ENCODE results near the gene C10orf105.

DNA sequence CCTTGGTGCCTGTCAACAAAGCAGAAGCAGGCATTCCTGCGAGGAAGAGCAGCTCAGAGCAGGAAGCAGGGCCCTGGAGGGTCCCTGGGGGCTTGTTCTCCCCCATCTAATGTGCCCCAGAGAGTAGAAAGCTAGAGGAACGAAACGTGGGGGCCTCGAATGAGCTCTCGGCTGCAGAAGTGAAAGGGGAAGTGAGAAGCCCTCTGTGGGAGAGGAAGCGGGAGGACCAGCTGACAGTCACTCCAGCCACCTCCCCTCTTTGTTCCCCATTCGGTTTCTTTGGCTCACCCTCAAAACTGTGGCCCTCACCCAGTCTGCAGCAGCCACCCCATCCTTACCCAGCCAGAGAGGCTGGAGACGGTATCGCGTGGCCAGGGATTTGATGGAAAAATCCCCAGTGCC lies 25.0 kb downstream of the C10orf105 start:
- TF ChIP-seq CTCF (IDR thresholded peaks at IDR 0.05) (no peak), POLR2A (IDR thresholded peaks at IDR 0.05) (no peak)
